Esophagus (tissue), 2 donors: Measurements from ENCODE around the gene FAM89A. TPM values are rescaled to one million over a fixed set of nuclear protein-coding genes. Genes with fewer than 3 reads are reported as not detected.
A peak's percentile ranks its signal among the peaks of the same experiment; 100 is the strongest.
"Not testable (repeated sequence)": the region's sequence is repeated elsewhere in the genome, so short reads cannot be mapped to it uniquely, and the experiment has no call there.

ENCODE experiments used
- H3K27ac ChIP-seq, 2 donors: one replicate each; pipeline ENCODE4 v1.5.1; 2013; ENCODE audit warnings: low read depth in 2 of 2, mild to moderate bottlenecking in 2 of 2, inconsistent platforms in 1 of 2, low read length in 1 of 2, moderate library complexity in 1 of 2
- H3K27me3 ChIP-seq, 2 donors: one replicate each; pipeline ENCODE4 v1.6.1; 2013; ENCODE audit warnings: low read length in 2 of 2, control low read depth in 1 of 2, mild to moderate bottlenecking in 1 of 2; ENCODE audit not compliant: insufficient read depth in 2 of 2, control insufficient read depth in 1 of 2
- H3K36me3 ChIP-seq, 2 donors: one replicate each; pipeline ENCODE4 v1.6.1; 2013; ENCODE audit warnings: low read length in 1 of 2; ENCODE audit not compliant: control insufficient read depth in 2 of 2, insufficient read depth in 2 of 2
- H3K4me1 ChIP-seq, 2 donors: one replicate each; pipeline ENCODE4 v1.6.1; 2013; ENCODE audit warnings: low read length in 1 of 2; ENCODE audit not compliant: control insufficient read depth in 2 of 2, insufficient read depth in 2 of 2
- H3K4me3 ChIP-seq, 2 donors: one replicate each; pipeline ENCODE4 v1.5.1; 2013; ENCODE audit warnings: low read length in 2 of 2, mild to moderate bottlenecking in 2 of 2, low read depth in 1 of 2, moderate library complexity in 1 of 2
- H3K9me3 ChIP-seq, 2 donors: one replicate each; pipeline ENCODE4 v1.6.1; 2013; ENCODE audit warnings: mild to moderate bottlenecking in 2 of 2, low read depth in 1 of 2, low read length in 1 of 2, moderate library complexity in 1 of 2; ENCODE audit not compliant: control insufficient read depth in 2 of 2, insufficient read depth in 1 of 2
- WGBS, 2 donors: extraction: QIAGEN DNeasy Blood & Tissue Kit; methylation state at CpG; one replicate each; pipeline ENCODE4 v1.1.7; 2013; 5-methylcytosine and 5-hydroxymethylcytosine counted together
- polyA plus RNA-seq, 2 donors: library from polyadenylated mRNA; stranded (reverse); fragments of 200-250 nt; gene quantifications; one replicate each; pipeline ENCODE4 v1.2.3, GENCODE V29; 2013
- donor health status: healthy with polysubstance abuse.
- donor health status: Bipolar disorder and iron deficiency.

FAM89A gene
- polyA plus RNA-seq, 2 donors = 6.1 to 6.7 TPM

DNA sequence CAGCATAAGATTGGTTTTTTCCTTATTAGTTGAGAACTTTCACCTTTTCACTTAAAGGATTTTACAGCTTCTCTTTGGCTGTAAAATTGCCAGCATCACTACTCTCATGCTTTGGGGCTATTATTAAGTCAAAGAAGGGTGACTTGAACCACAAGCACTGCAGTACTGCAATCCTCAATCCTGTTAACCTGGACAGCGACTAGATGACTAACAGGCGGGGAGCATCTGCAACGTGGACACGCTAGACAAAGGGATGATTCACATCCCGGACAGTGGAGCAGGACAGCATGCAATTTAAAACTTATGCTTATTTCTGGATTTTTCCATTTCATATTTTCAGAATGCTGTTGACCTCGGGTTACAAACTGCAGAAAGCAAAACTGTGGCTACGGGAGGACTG, 53.1 kb downstream of the FAM89A start:
- H3K36me3 ChIP-seq = peaks cover 2 to 6% of the 10 kb centered on the region in 2 donors
- H3K4me1 ChIP-seq = no peaks in the 10 kb centered on the region
- no peak overlapping the region for H3K27ac ChIP-seq
- no peak overlapping the region for H3K4me3 ChIP-seq
- H3K27me3 ChIP-seq = no peaks in the 10 kb centered on the region
- H3K9me3 ChIP-seq = no peaks in the 10 kb centered on the region
- WGBS, 2 donors = 78 to 79% methylated on average over 7 of the region's 7 CpGs

- H3K4me1 ChIP-seq = no peaks in the 10 kb centered on the region
- H3K4me3 ChIP-seq = no peak overlapping the region
- H3K36me3 ChIP-seq = peaks cover 2 to 3% of the 10 kb centered on the region in 2 donors
- no peaks in the 10 kb centered on the region for H3K9me3 ChIP-seq
- 91 to 97% methylated on average over 6 of the region's 6 CpGs for WGBS, 2 donors
- H3K27me3 ChIP-seq = no peaks in the 10 kb centered on the region
- no peak overlapping the region for H3K27ac ChIP-seq
These were observed 54.3 kb downstream of the FAM89A start for GRCh38 chr1:230985711-230986110.

- not testable (repeated sequence) for H3K4me1 ChIP-seq, H3K27me3 ChIP-seq, H3K9me3 ChIP-seq, H3K36me3 ChIP-seq, H3K27ac ChIP-seq, H3K4me3 ChIP-seq
- 61 to 79% methylated on average over 10 of the region's 10 CpGs for WGBS, 2 donors
These were observed 55.2 kb downstream of the FAM89A start for GRCh38 chr1:230984622-230985515.

DNA sequence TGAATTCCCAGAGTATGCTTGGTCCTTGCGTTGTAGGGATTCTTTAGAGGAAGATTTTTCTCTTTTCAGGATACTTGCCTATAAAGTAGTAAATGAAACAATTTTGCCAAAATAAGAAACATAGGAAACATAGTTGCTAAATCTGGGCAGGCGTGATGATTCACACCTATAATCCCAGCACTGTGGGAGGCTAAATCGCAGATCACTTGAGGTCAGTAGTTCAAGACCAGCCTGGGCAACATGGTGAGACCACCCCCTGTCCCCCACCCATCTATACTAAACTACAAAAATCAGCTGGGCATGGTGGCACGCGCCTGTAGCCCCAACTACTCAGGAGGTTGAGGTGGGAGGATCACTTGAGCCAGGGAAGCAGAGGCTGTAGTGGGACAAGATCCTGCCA, 56.2 kb downstream of the FAM89A start:
- Histone ChIP-seq H3K27ac (no peak overlapping the region), H3K4me3 (no peak overlapping the region), H3K27me3 (no peaks in the 10 kb centered on the region), H3K4me1 (no peaks in the 10 kb centered on the region), H3K9me3 (no peaks in the 10 kb centered on the region), H3K36me3 (peaks cover 0 to 3% of the 10 kb centered on the region in 2 donors)
- 88 to 91% methylated on average over 5 of the region's 5 CpGs for WGBS, 2 donors

DNA sequence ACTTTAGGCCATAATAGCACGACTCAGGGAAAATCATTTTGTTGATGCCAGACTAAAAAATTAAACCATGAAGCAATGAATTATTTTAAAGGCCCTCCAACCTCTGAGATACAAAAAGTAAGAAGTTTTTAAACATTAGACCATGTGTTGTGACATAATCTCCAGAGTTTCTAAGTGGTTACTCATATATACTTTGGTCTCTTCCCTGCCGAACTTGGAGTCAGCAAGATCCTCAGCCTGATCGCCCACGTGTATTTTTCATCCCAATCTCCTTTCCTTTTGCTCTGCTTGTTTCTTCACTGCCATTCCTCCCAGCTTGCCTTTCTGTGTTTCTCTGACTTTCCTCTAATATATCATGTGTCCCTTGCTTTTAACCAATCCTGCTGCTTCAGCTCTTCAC, 57.4 kb downstream of the FAM89A start:
- no peaks in the 10 kb centered on the region for H3K9me3 ChIP-seq
- no peaks in the 10 kb centered on the region for H3K27me3 ChIP-seq
- H3K4me1 ChIP-seq = no peaks in the 10 kb centered on the region
- 78 to 82% methylated on average over 4 of the region's 4 CpGs for WGBS, 2 donors
- H3K27ac ChIP-seq = no peak overlapping the region
- peaks cover 0 to 3% of the 10 kb centered on the region in 2 donors for H3K36me3 ChIP-seq
- H3K4me3 ChIP-seq = no peak overlapping the region

GRCh38 chr1:230979952-230980351, 60.1 kb downstream of the FAM89A start:
- no peaks in the 10 kb centered on the region for H3K27me3 ChIP-seq

GRCh38 chr1:230979389-230979716, 60.7 kb downstream of the FAM89A start:
- Histone ChIP-seq H3K4me3 (peak overlapping the region; percentile 87 to 98), H3K27me3 (no peaks in the 10 kb centered on the region), H3K27ac (peak overlapping the region; percentile 55 to 88), H3K9me3 (no peaks in the 10 kb centered on the region), H3K4me1 (no peaks in the 10 kb centered on the region), H3K36me3 (peaks cover 0 to 6% of the 10 kb centered on the region in 2 donors)
- 4 to 5% methylated on average over 12 of the region's 12 CpGs for WGBS, 2 donors

More at GRCh38 chr1:230979952-230980351, 60.1 kb downstream of the FAM89A start:
- Histone ChIP-seq H3K27ac (no peak overlapping the region), H3K4me1 (no peaks in the 10 kb centered on the region), H3K9me3 (no peaks in the 10 kb centered on the region), H3K4me3 (peak overlapping the region in 1 of 2 donors; percentile 98), H3K36me3 (peaks cover 0 to 6% of the 10 kb centered on the region in 2 donors)
- WGBS, 2 donors = 43 to 51% methylated on average over 4 of the region's 4 CpGs

DNA sequence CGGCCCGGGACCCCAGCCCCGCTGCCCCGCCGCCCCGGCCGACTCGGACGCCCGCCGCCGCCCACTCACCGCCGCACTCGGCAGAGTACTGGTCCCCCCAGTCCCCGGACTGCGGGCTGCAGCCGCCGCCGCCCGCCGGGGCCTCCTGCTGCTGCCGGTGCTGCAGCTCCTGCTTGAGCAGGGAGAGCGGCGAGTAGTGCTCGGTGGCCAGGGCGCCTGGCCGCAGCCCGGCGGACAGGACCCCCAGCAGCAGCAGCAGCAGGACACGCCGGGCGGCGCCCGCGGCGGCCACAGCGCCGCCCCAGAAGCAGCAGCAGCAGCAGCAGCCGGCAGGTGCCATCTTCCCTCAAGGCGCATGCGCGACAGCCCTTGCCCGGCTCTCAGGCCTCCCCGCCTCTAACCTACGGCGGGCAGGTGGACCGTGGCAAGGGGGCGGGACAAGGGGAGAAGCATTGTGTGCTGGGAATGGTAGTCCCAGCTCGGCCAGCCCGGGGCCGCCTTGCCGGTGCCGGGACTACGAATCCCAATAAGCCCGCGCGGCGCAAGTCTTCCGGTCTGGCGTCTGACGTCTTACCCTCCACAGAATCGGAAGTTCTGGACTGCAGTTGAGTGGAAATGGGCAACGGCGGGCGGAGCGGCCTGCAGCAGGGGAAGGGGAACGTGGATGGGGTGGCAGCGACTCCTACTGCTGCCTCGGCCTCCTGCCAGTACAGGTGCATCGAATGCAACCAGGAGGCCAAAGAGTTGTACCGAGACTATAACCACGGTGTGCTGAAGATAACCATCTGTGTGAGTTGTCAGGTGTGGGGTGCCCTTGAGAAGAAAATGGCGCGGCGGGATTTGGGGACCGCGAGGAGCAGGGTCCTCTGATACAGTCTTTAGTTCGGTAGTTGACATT, 61.3 kb downstream of the FAM89A start, which contains the start of the genes ARV1 and TTC13:
Gene ARV1 (plus strand): TSS at position 604 of the 898 bp plus-strand sequence. CDS start 12 bp downstream, at position 616.
Gene TTC13 (minus strand): TSS at position 371 of the 898 bp plus-strand sequence. CDS start 31 bp downstream, at position 340.
- 1% methylated on average over 75 to 79 of the region's 79 CpGs for WGBS, 2 donors

GRCh38 chr1:230977761-230978490, 62.1 kb downstream of the FAM89A start:
- 1% methylated on average over 51 to 52 of the region's 52 CpGs for WGBS, 2 donors
- Histone ChIP-seq H3K4me1 (no peaks in the 10 kb centered on the region), H3K27ac (peak overlapping the region; percentile 62 to 70), H3K27me3 (no peaks in the 10 kb centered on the region), H3K36me3 (peaks cover 0 to 6% of the 10 kb centered on the region in 2 donors), H3K9me3 (no peaks in the 10 kb centered on the region), H3K4me3 (peak overlapping the region; percentile 87 to 98)

More for the DNA sequence above, 61.3 kb downstream of the FAM89A start, which contains the start of the genes ARV1 and TTC13:
- Histone ChIP-seq H3K4me1 (no peaks in the 10 kb centered on the region), H3K9me3 (no peaks in the 10 kb centered on the region), H3K36me3 (peaks cover 0 to 6% of the 10 kb centered on the region in 2 donors), H3K27me3 (no peaks in the 10 kb centered on the region), H3K27ac (peak within 1 kb of the TSS; percentile 70 to 88), H3K4me3 (peak within 1 kb of the TSS; percentile 87 to 98)
